ENCODE data around the gene NUP155. TPM values are rescaled to one million over a fixed set of nuclear protein-coding genes. Genes with fewer than 3 reads are reported as not detected.
"Not testable (repeated sequence)": the region's sequence is repeated elsewhere in the genome, so short reads cannot be mapped to it uniquely, and the experiment has no call there.

Gene NUP155
- total RNA-seq, 1 donor from 2014 or later, result 38.7 TPM

GRCh38 chr5:37275511-37275910, 95.4 kb downstream of the NUP155 start:
- intact Hi-C loops (cut with micrococcal nuclease), result no loop called here
- ATAC-seq (ENCODE audit: low read depth), result no peak

DNA sequence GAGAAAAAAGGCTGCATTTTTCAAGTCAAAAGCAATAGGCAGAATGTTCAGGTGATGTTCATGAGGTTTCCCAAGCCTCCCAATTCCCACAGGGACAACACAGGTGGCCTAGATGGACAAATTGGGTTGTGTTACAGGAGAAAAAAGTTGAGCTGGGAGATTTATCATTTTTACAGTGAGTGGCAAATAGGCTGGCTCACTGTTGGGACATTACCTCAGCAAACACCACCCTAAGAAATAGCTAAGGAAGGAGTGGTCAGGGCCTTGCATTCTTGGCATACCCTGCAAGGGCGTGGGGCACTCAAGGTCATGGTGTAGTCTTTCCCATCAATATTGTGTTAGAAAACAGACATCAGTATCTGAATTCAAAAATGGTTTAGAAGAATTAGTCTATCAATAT, 98.4 kb downstream of the NUP155 start:
- Mint-ChIP-seq H3K27me3 (no peaks in the 10 kb centered on the region), H3K4me3 (no peak overlapping the region), H3K9me3 (peaks cover 9% of the 10 kb centered on the region), H3K4me1 (no peaks in the 10 kb centered on the region), H3K36me3 (ENCODE audit: low read depth) (no peaks in the 10 kb centered on the region), H3K27ac (no peak overlapping the region)
- ChIA-PET POLR2A (no interaction called here), CTCF (no interaction called here)
- TF ChIP-seq CTCF (IDR thresholded peaks at IDR 0.05), result no peak
- no peak for DNase-seq
- no peak for ATAC-seq (ENCODE audit: low read depth)
- intact Hi-C loops (cut with micrococcal nuclease), result no loop called here

More at GRCh38 chr5:37275511-37275910, 95.4 kb downstream of the NUP155 start:
- no peaks in the 10 kb centered on the region for H3K4me1 Mint-ChIP-seq
- no peak for TF ChIP-seq CTCF (IDR thresholded peaks at IDR 0.05)
- DNase-seq, result no peak
- CTCF ChIA-PET, result no interaction called here
- POLR2A ChIA-PET, result no interaction called here
- no peaks in the 10 kb centered on the region for H3K36me3 Mint-ChIP-seq (ENCODE audit: low read depth)
- H3K27me3 Mint-ChIP-seq, result no peaks in the 10 kb centered on the region
- peaks cover 11% of the 10 kb centered on the region for H3K9me3 Mint-ChIP-seq
- H3K4me3 Mint-ChIP-seq, result no peak overlapping the region
- H3K27ac Mint-ChIP-seq, result no peak overlapping the region

GRCh38 chr5:37268100-37268499, 102.8 kb downstream of the NUP155 start:
- H3K36me3 Mint-ChIP-seq (ENCODE audit: low read depth); POLR2A ChIA-PET: not testable (repeated sequence)

GRCh38 chr5:37255774-37256358, 115.0 kb downstream of the NUP155 start:
- CTCF ChIA-PET, result no interaction called here
- no peaks in the 10 kb centered on the region for H3K27me3 Mint-ChIP-seq

More at GRCh38 chr5:37268100-37268499, 102.8 kb downstream of the NUP155 start:
- intact Hi-C loops (cut with micrococcal nuclease); H3K27ac Mint-ChIP-seq; H3K27me3 Mint-ChIP-seq; H3K4me1 Mint-ChIP-seq; ATAC-seq (ENCODE audit: low read depth); H3K4me3 Mint-ChIP-seq; CTCF ChIA-PET; DNase-seq: not testable (repeated sequence)
- H3K9me3 Mint-ChIP-seq, result peaks cover 14% of the 10 kb centered on the region

DNA sequence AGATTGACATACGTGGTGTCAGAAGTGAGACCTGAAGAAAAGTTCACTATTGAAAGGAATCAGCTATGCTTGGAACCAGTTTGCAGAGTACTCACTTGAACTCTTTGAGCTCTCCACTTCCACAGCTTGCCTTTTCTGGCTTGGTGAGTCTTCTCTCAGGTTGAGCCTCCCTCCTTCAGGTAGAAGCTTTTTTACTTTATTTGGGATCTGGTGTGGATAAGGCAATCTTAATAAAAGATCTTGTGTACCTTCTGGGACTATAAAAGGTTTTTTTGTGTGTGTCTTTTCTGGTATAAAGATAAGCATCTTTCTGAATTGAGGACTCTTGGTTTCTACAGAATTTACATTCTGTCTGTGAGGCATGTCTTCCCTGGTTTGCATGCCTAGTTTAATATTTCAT, 116.3 kb downstream of the NUP155 start:
- peaks cover 5% of the 10 kb centered on the region for H3K9me3 Mint-ChIP-seq
- H3K4me1 Mint-ChIP-seq, result peaks cover 4% of the 10 kb centered on the region
- no peak overlapping the region for H3K4me3 Mint-ChIP-seq
- H3K27me3 Mint-ChIP-seq, result no peaks in the 10 kb centered on the region
- peaks cover under 1% of the 10 kb centered on the region for H3K36me3 Mint-ChIP-seq (ENCODE audit: low read depth)
- no peak for ATAC-seq (ENCODE audit: low read depth)
- CTCF ChIA-PET, result no interaction called here
- H3K27ac Mint-ChIP-seq, result no peak overlapping the region
- POLR2A ChIA-PET, result interaction anchor here (0.6 kb wide), 1 partner anchor 117 kb away, joined by 3 read pairs; the partner anchor contains the start of gene NUP155
- no peak for DNase-seq
- intact Hi-C loops (cut with micrococcal nuclease), result no loop called here
- no peak for TF ChIP-seq CTCF (IDR thresholded peaks at IDR 0.05)

More at GRCh38 chr5:37255774-37256358, 115.0 kb downstream of the NUP155 start:
- TF ChIP-seq CTCF (IDR thresholded peaks at IDR 0.05), result no peak
- DNase-seq (no peak), ATAC-seq (ENCODE audit: low read depth) (no peak)
- H3K4me1 Mint-ChIP-seq, result no peaks in the 10 kb centered on the region
- intact Hi-C loops (cut with micrococcal nuclease), result no loop called here
- POLR2A ChIA-PET, result no interaction called here
- H3K4me3 Mint-ChIP-seq, result no peak overlapping the region
- peaks cover 5% of the 10 kb centered on the region for H3K9me3 Mint-ChIP-seq
- no peak overlapping the region for H3K27ac Mint-ChIP-seq
- H3K36me3 Mint-ChIP-seq (ENCODE audit: low read depth), result peaks cover 2% of the 10 kb centered on the region

GRCh38 chr5:37251665-37252064, 119.2 kb downstream of the NUP155 start:
- H3K4me3 Mint-ChIP-seq, result no peak overlapping the region

More at GRCh38 chr5:37251665-37252064, 119.2 kb downstream of the NUP155 start:
- no peak for DNase-seq
- H3K27me3 Mint-ChIP-seq, result no peaks in the 10 kb centered on the region
- POLR2A ChIA-PET, result no interaction called here
- TF ChIP-seq CTCF (IDR thresholded peaks at IDR 0.05), result no peak
- H3K9me3 Mint-ChIP-seq, result peaks cover 5% of the 10 kb centered on the region
- H3K36me3 Mint-ChIP-seq (ENCODE audit: low read depth), result no peaks in the 10 kb centered on the region
- CTCF ChIA-PET, result no interaction called here
- H3K4me1 Mint-ChIP-seq, result peaks cover 8% of the 10 kb centered on the region
- no peak overlapping the region for H3K27ac Mint-ChIP-seq
- ATAC-seq (ENCODE audit: low read depth), result no peak
- intact Hi-C loops (cut with micrococcal nuclease), result no loop called here

Measured in activated B cell treated with CpG ODN at 0.5 μM for 24 hours (primary cell).